ENCODE data around the gene SLU7.

DNA sequence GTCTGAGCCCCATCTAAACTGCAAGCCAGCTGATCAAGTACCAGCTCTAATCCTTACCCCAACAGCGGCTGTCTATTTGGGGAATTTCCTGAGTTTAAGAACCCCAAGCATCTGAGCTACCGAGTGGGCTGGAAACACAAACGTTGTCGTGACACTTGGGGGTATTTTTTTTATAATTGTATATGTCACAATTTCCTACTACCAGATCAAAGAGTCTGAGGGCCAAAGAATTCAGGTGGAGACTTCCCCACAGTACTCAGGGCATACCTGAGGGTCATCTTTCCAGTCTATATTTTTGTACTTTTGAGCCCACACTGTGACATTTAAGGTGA is 45.6 kb upstream of the SLU7 start:
- TF ChIP-seq POLR2A (IDR thresholded peaks at IDR 0.05; ENCODE audit: low read depth, low read length), result no peak
- no peak for TF ChIP-seq POLR2AphosphoS5 (IDR thresholded peaks at IDR 0.05; ENCODE audit: low read depth, low read length)
- no peak for TF ChIP-seq SPI1 (IDR thresholded peaks at IDR 0.05; ENCODE audit: low read depth, low read length)
- no peak; the same call in 1 of the 2 replicates for TF ChIP-seq TAF1 (IDR thresholded peaks at IDR 0.05; ENCODE audit: low read depth, low read length)
